Fibroblast of the aortic adventitia (primary cell): ENCODE results near the gene PCCA. TPM values are rescaled to one million over a fixed set of nuclear protein-coding genes. Genes with fewer than 3 reads are reported as not detected.

Source experiments
- DNase-seq: peaks from one replicate; pipeline ENCODE4 v3.0.0-alpha.2; 2010; ENCODE audit warnings: low read depth
- H3K4me3 ChIP-seq: 2 replicates; pipeline ENCODE4 v1.5.1; 2011; ENCODE audit warnings: low read depth, mild to moderate bottlenecking, control low read depth, low read length, moderate library complexity
- CTCF ChIP-seq: IDR thresholded peaks from 2 replicates; pipeline ENCODE4 v1.5.1; 2011; ENCODE audit warnings: mild to moderate bottlenecking, low read length, control low read depth, inconsistent platforms; ENCODE audit not compliant: insufficient read depth
- total RNA-seq: library from RNA; depleted of rRNA; stranded (reverse); fragments of >200 nt; gene quantifications from 2 replicates; pipeline ENCODE4 v1.2.3, GENCODE V29; 2012; ENCODE audit warnings: low replicate concordance

Gene PCCA
- total RNA-seq, 1 donor = 23.8 TPM

- TF ChIP-seq CTCF = no peak
- no peak for DNase-seq
- H3K4me3 ChIP-seq = no peak overlapping the region
Measured at GRCh38 chr13:100465558-100465957, 376.7 kb downstream of the PCCA start.

- DNase-seq = no peak
- no peak for TF ChIP-seq CTCF
Measured at GRCh38 chr13:100470866-100471505, 382.1 kb downstream of the PCCA start.

GRCh38 chr13:100473087-100473486 lies 384.2 kb downstream of the PCCA start:
- no peak for TF ChIP-seq CTCF
- DNase-seq = no peak
- H3K4me3 ChIP-seq = no peak overlapping the region

More at GRCh38 chr13:100470866-100471505, 382.1 kb downstream of the PCCA start:
- H3K4me3 ChIP-seq = no peak overlapping the region

- no peak for DNase-seq
- H3K4me3 ChIP-seq = no peak overlapping the region
- no peak for TF ChIP-seq CTCF
Measured at GRCh38 chr13:100473501-100474044, 384.7 kb downstream of the PCCA start.

GRCh38 chr13:100476963-100477362 lies 388.1 kb downstream of the PCCA start:
- no peak for TF ChIP-seq CTCF
- no peak overlapping the region for H3K4me3 ChIP-seq
- DNase-seq = no peak

GRCh38 chr13:100478107-100478809 lies 389.4 kb downstream of the PCCA start:
- H3K4me3 ChIP-seq = no peak overlapping the region
- TF ChIP-seq CTCF = no peak
- no peak for DNase-seq
